Upper lobe of left lung (tissue), 6 donors: ENCODE measurements around the gene SOX8. TPM values are rescaled to one million over a fixed set of nuclear protein-coding genes. Genes with fewer than 3 reads are reported as not detected.

Experiments
- ATAC-seq, 2 donors: fragments of 200-7000 bp; cut with Tn5 transposase; one replicate each; pipeline ENCODE4 v1.9.1; 2022; ENCODE audit warnings: mild to moderate bottlenecking in 2 of 2, moderate library complexity in 2 of 2; ENCODE audit not compliant: low FRiP score in 2 of 2
- DNase-seq, 2 donors: peaks; one replicate each; pipeline ENCODE4 v3.0.0-alpha.2; 2019 to 2020
- H3K27ac ChIP-seq, 4 donors: fragments of 200-600 bp; sonication (generic); one replicate each; pipeline ENCODE4 v1.5.1; 2016 to 2019
- H3K27me3 ChIP-seq, 4 donors: fragments of 200-600 bp; sonication (generic); one replicate each; pipeline ENCODE4 v1.5.1; 2017 to 2019
- H3K36me3 ChIP-seq, 4 donors: fragments of 200-600 bp; sonication (generic); one replicate each; pipeline ENCODE4 v1.5.1; 2016 to 2019
- H3K4me1 ChIP-seq, 4 donors: fragments of 200-600 bp; sonication (generic); one replicate each; pipeline ENCODE4 v1.5.1; 2018 to 2019
- H3K4me3 ChIP-seq, 4 donors: fragments of 200-600 bp; sonication (generic); one replicate each; pipeline ENCODE4 v1.5.1; 2017 to 2019; ENCODE audit warnings: mild to moderate bottlenecking in 2 of 4, moderate library complexity in 1 of 4
- H3K9me3 ChIP-seq, 4 donors: fragments of 200-600 bp; sonication (generic); one replicate each; pipeline ENCODE4 v1.5.1; 2018 to 2019
- EP300 ChIP-seq, 4 donors: sonication (generic); formaldehyde crosslinking; IDR thresholded peaks; one replicate each; pipeline ENCODE4 v1.5.1; 2017; ENCODE audit warnings: antibody characterized with exemption in 4 of 4, control low read depth in 2 of 4
- POLR2A ChIP-seq, 4 donors: fragments of 450-650 bp; IDR thresholded peaks; one replicate each; pipeline ENCODE4 v1.5.1; 2016 to 2017; ENCODE audit warnings: antibody characterized with exemption in 4 of 4, mild to moderate bottlenecking in 2 of 4
- POLR2AphosphoS5 ChIP-seq, 2 donors: sonication (generic); formaldehyde crosslinking; IDR thresholded peaks; one replicate each; pipeline ENCODE4 v1.5.1; 2017; ENCODE audit warnings: antibody characterized with exemption in 2 of 2
- WGBS, 2 donors: methylation state at CpG; one replicate each; pipeline ENCODE4 v1.1.5; 2017 to 2018; 5-methylcytosine and 5-hydroxymethylcytosine counted together
- total RNA-seq, 6 donors: library from RNA; depleted of rRNA in 4 of 6; stranded (reverse); fragments of >200 nt in 4 of 6; gene quantifications; one replicate each; pipeline versions ENCODE4 v1.1.0 to v1.2.1, GENCODE V29; 2016 to 2021
- TF ChIP-seq, protein P1 (sequence below), 6 experiments: fragments of 450-650 bp in 4 of 6; fragments of 200-600 bp in 2 of 6; sonication (generic) in 2 of 6; IDR thresholded peaks; one replicate each; pipeline ENCODE4 v1.5.1; 2016 to 2019; ENCODE audit warnings: antibody characterized with exemption in 6 of 6
- donor health status: DM: no; HTN: no; CAD: no; lungs with moderate emphysema.
- donor health status: DM: no; HTN: yes; CAD: no; lungs with severe emphysema.

The SOX8 gene
- total RNA-seq, 6 donors from 2014 or later, result 0.14 to 1.1 (median 0.57) TPM

DNA sequence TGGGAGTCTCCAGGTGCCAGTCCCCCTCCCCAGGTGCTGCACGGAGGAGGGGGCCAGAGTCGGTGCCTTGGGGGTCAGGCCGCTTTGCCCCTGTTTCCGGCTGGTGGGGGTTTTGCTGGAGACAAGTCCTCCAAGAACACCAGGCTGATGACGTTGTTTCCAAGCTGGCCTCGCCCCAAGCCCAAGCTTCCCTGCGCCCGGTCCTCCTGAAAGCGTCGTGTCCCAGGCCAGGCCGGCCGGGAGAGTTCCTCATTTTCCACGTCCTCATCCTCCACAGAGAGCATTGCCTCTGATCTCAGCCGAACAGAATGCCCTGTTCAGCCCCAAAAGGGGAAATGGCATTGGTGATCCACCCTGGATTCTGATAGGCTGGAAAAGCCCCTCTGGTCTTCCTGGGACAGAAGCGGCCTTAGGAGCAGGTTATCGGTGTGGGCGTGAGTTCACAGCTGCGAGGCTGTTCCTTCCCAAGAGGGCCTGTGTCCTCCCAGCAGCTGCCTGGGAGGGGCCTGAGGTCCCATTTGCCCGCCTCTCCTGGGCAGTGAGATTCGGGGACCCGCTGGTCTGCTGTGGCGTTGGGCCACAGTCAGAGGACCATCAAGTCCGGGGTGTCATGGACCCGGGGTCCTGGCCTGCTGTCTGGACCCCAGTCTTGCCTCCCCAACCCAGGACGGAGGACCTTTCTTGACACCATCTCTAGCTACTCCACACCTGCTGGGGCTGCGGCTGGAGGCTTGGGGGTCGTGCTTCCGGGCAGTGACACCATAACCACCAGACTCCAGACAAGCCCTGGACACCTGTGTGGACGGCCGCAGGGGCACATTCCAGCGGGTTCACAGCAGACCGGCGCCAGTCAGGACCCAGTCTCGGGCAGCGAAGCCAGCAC is 7.1 kb downstream of the SOX8 start:
- TF ChIP-seq, protein P1, sequence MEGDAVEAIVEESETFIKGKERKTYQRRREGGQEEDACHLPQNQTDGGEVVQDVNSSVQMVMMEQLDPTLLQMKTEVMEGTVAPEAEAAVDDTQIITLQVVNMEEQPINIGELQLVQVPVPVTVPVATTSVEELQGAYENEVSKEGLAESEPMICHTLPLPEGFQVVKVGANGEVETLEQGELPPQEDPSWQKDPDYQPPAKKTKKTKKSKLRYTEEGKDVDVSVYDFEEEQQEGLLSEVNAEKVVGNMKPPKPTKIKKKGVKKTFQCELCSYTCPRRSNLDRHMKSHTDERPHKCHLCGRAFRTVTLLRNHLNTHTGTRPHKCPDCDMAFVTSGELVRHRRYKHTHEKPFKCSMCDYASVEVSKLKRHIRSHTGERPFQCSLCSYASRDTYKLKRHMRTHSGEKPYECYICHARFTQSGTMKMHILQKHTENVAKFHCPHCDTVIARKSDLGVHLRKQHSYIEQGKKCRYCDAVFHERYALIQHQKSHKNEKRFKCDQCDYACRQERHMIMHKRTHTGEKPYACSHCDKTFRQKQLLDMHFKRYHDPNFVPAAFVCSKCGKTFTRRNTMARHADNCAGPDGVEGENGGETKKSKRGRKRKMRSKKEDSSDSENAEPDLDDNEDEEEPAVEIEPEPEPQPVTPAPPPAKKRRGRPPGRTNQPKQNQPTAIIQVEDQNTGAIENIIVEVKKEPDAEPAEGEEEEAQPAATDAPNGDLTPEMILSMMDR (IDR thresholded peaks at IDR 0.05), result no peak
- TF ChIP-seq POLR2AphosphoS5 (IDR thresholded peaks at IDR 0.05), result no peak
- TF ChIP-seq EP300 (IDR thresholded peaks at IDR 0.05), result no peak
- TF ChIP-seq POLR2A (IDR thresholded peaks at IDR 0.05), result no peak
- Histone ChIP-seq H3K4me1 (no peaks in the 10 kb centered on the region), H3K36me3 (no peaks in the 10 kb centered on the region), H3K27me3 (peaks cover 0 to 2% (median 0%) of the 10 kb centered on the region in 4 donors), H3K9me3 (no peaks in the 10 kb centered on the region), H3K4me3 (no peak overlapping the region), H3K27ac (no peak overlapping the region)
- WGBS, 2 donors, result 78 to 79% methylated on average over 14 to 30 of the region's 35 CpGs
- ATAC-seq (no peak), DNase-seq (peak in 1 of 2 donors; percentile 67)

DNA sequence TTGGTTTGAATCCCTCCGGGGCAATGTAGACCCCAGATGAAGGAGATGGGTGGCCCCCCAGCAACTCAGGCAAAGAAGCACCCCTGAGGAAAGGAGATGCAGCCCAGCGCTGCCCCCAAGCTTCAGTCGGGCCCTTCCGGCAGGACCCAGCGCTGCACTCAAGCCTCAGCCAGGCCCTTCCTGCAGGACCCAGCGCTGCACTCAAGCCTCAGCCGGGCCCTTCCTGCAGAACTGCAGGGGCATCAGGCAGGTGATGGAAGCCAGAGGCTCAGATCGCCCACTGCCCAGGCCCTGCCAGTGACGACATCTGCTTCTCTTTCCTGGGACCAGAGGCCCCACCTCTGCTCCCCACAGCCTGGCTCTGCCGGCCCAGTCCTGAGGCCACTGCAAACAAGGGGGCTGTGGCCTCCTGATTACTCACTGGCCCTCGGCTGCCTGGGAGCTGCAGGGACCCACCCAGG is 7.8 kb downstream of the SOX8 start:
- TF ChIP-seq EP300 (IDR thresholded peaks at IDR 0.05), result no peak
- TF ChIP-seq, protein P1 (IDR thresholded peaks at IDR 0.05), result no peak
- no peak for TF ChIP-seq POLR2AphosphoS5 (IDR thresholded peaks at IDR 0.05)
- TF ChIP-seq POLR2A (IDR thresholded peaks at IDR 0.05), result no peak
- WGBS, 2 donors, result 70 to 83% methylated on average over 1 to 4 of the region's 11 CpGs

DNA sequence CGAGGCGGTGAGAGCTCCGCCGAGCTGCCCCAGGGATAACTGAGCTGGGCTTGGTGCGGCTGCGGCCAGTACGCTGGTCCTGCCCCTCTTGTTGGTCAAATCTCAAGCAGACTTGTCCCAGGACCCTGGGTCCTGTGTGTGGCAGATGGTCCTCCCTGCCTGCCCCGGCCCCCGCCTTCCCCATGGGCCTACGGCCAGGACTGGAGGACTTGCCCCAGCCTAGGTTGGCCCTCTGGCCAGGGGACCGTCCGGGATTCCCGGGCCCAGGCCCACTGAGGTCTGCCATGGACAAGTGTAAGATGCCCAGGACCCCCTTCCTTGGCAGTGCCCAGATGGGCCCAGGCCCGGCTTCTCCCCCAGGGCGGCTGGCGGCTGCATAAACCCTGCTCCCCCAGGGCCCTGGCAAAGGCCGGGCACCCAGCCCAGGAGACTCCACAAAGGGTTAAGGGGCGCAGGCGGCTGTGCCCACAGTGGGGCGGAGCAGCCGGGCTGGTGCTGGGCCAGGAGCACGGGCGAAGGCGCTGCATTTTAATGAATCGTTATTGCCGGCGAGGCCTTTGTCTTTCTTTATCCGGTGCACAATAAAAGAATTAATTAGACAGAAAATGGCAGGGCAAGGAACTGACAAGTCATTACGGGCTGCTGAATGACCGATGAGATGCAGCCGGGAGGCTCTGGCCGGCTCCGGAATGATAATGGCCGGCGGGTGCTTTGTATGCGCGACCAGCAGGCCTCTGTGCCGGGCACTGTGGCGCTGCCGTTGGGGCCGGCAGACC is 9.1 kb downstream of the SOX8 start:
- peaks cover 0 to 13% (median 6%) of the 10 kb centered on the region in 4 donors for H3K9me3 ChIP-seq
- TF ChIP-seq POLR2AphosphoS5 (IDR thresholded peaks at IDR 0.05), result no peak
- TF ChIP-seq, protein P1 (IDR thresholded peaks at IDR 0.05), result no peak
- no peak for TF ChIP-seq POLR2A (IDR thresholded peaks at IDR 0.05)
- TF ChIP-seq EP300 (IDR thresholded peaks at IDR 0.05), result no peak
- H3K36me3 ChIP-seq, result no peaks in the 10 kb centered on the region
- H3K27ac ChIP-seq, result no peak overlapping the region
- no peaks in the 10 kb centered on the region for H3K4me1 ChIP-seq
- ATAC-seq (no peak), DNase-seq (peak in 1 of 2 donors; percentile 79)
- no peaks in the 10 kb centered on the region for H3K27me3 ChIP-seq
- no peak overlapping the region for H3K4me3 ChIP-seq
- WGBS, 2 donors, result 83 to 87% methylated on average over 33 to 41 of the region's 41 CpGs

More for the DNA sequence above, 7.8 kb downstream of the SOX8 start:
- no peaks in the 10 kb centered on the region for H3K4me1 ChIP-seq
- ATAC-seq (no peak), DNase-seq (peak in 1 of 2 donors; percentile 55)
- no peak overlapping the region for H3K27ac ChIP-seq
- no peaks in the 10 kb centered on the region for H3K9me3 ChIP-seq
- H3K27me3 ChIP-seq, result no peaks in the 10 kb centered on the region
- no peaks in the 10 kb centered on the region for H3K36me3 ChIP-seq
- no peak overlapping the region for H3K4me3 ChIP-seq

DNA sequence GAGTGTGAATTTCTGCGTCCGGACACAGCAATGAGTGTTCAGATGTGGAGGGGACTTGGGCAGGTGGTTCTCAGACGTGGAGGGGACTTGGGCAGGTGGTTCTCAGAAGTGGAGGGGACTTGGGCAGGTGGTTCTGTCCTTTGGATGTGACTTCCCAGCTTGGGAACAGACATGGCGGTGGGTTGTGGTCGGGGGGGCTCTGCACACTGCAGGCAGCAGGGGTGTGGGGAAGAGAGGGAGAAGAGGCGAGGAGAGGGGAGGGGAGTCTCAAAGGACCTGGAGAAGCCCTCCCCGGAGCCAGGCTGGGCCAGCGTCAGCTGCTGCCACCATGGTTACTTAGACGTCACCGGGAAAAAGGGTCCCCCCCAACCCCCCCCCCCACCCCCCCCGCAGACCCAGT is 9.8 kb downstream of the SOX8 start:
- H3K4me1 ChIP-seq, result no peaks in the 10 kb centered on the region
- H3K4me3 ChIP-seq, result no peak overlapping the region
- H3K36me3 ChIP-seq, result no peaks in the 10 kb centered on the region
- H3K27ac ChIP-seq, result no peak overlapping the region
- H3K9me3 ChIP-seq, result peaks cover 0 to 16% (median 6%) of the 10 kb centered on the region in 4 donors
- ATAC-seq (no peak), DNase-seq (peak in 1 of 2 donors; percentile 34)
- 63 to 78% methylated on average over 10 of the region's 11 CpGs for WGBS, 2 donors
- H3K27me3 ChIP-seq, result no peaks in the 10 kb centered on the region
- TF ChIP-seq POLR2AphosphoS5 (IDR thresholded peaks at IDR 0.05), result no peak
- no peak for TF ChIP-seq POLR2A (IDR thresholded peaks at IDR 0.05)
- TF ChIP-seq, protein P1 (IDR thresholded peaks at IDR 0.05), result no peak
